AG04449 (cell line): Measurements from ENCODE around the gene SYNC.
A peak's percentile ranks its signal among the peaks of the same experiment; 100 is the strongest.
"Not testable (repeated sequence)": the region's sequence is repeated elsewhere in the genome, so short reads cannot be mapped to it uniquely, and the experiment has no call there.

Experiments used
- CTCF ChIA-PET: fragments of 350-600 bp; formaldehyde crosslinking; extraction: SDS; loops from one replicate; lab custom pipeline; 2021; ENCODE audit warnings: antibody characterized with exemption; lab: Yijun Ruan, JAX
- POLR2A ChIA-PET: fragments of 400-600, 350-600 bp; formaldehyde crosslinking; extraction: SDS; loops from one replicate; lab custom pipeline; 2020; ENCODE audit warnings: antibody characterized with exemption, inconsistent platforms; lab: Yijun Ruan, JAX
- DNase-seq: peaks from one replicate; pipeline ENCODE4 v3.0.0-alpha.2; 2010; ENCODE audit warnings: low read depth, low spot score
- H3K4me3 ChIP-seq: 2 replicates; pipeline ENCODE4 v1.5.1; 2011; ENCODE audit warnings: low read depth, mild to moderate bottlenecking, control low read depth, low read length
- CTCF ChIP-seq: IDR thresholded peaks from one replicate; pipeline ENCODE4 v1.5.1; 2011; ENCODE audit warnings: mild to moderate bottlenecking, moderate library complexity, low read length, control low read depth, inconsistent platforms; ENCODE audit not compliant: insufficient read depth; ENCODE audit errors: missing control alignments

SYNC gene

GRCh38 chr1:32650248-32650751, 52.3 kb downstream of the SYNC start, which contains the start of gene ZBTB8OS:
Gene ZBTB8OS (minus strand): TSS chr1:32650550. CDS start chr1:32650529, 21 bp downstream.
- no peak for TF ChIP-seq CTCF

GRCh38 chr1:32647308-32648134, 55.0 kb downstream of the SYNC start:
- no peak overlapping the region for H3K4me3 ChIP-seq
- ChIA-PET CTCF (no interaction called here), POLR2A (no interaction called here)
- DNase-seq, result no peak
- TF ChIP-seq CTCF, result no peak

More at GRCh38 chr1:32650248-32650751, 52.3 kb downstream of the SYNC start, which contains the start of gene ZBTB8OS:
- DNase-seq, result peak; percentile 56
- POLR2A ChIA-PET, result interaction anchor here (0.8 to 1.4 kb wide), 8 partner anchors 11 to 256 kb away, joined by 3 to 10 read pairs (median 4); partner anchors contain the start of genes BSDC1 and SYNC
- CTCF ChIA-PET, result interaction anchor here (1.0 kb wide), 3 partner anchors 10 to 21 kb away, joined by 3 to 4 read pairs (median 3); no protein-coding TSS in a partner anchor
- peak within 1 kb of the TSS; percentile 76 for H3K4me3 ChIP-seq

- TF ChIP-seq CTCF, result no peak
- no peak overlapping the region for H3K4me3 ChIP-seq
- DNase-seq, result no peak
- ChIA-PET POLR2A (no interaction called here), CTCF (interaction anchor here (0.6 kb wide), 1 partner anchor 194 kb away, joined by 3 read pairs; no protein-coding TSS in a partner anchor)
Measured at GRCh38 chr1:32644426-32644825, 58.1 kb downstream of the SYNC start.

GRCh38 chr1:32642292-32642827, 60.2 kb downstream of the SYNC start:
- POLR2A ChIA-PET, H3K4me3 ChIP-seq, DNase-seq, CTCF ChIA-PET: not testable (repeated sequence)

- no peak for TF ChIP-seq CTCF
- POLR2A ChIA-PET, result interaction anchor here (0.7 to 1.0 kb wide), 4 partner anchors 11 to 136 kb away, joined by 3 to 7 read pairs (median 4); partner anchors contain the start of gene RBBP4
Measured at GRCh38 chr1:32639489-32640075, 63.0 kb downstream of the SYNC start.

GRCh38 chr1:32636914-32637645, 65.5 kb downstream of the SYNC start:
- no peak for TF ChIP-seq CTCF
- no peak overlapping the region for H3K4me3 ChIP-seq
- ChIA-PET POLR2A (no interaction called here), CTCF (interaction anchor here (0.6 to 1.9 kb wide), 4 partner anchors 17 to 125 kb away, joined by 3 to 10 read pairs (median 3); no protein-coding TSS in a partner anchor)
- DNase-seq, result no peak

More at GRCh38 chr1:32639489-32640075, 63.0 kb downstream of the SYNC start:
- H3K4me3 ChIP-seq, result no peak overlapping the region
- peak; percentile 52 for DNase-seq
- CTCF ChIA-PET, result interaction anchor here (1.2 to 1.7 kb wide), 4 partner anchors 11 to 135 kb away, joined by 3 to 5 read pairs (median 4); partner anchors contain the start of gene RBBP4
